CD4-positive, CD25-positive, alpha-beta regulatory T cell (primary cell): ENCODE data around the gene ATG4C. TPM values are rescaled to one million over a fixed set of nuclear protein-coding genes. Genes with fewer than 3 reads are reported as not detected.
A peak's percentile ranks its signal among the peaks of the same experiment; 100 is the strongest.

Source experiments
- ATAC-seq, 2 donors: fragments of 150-1000 bp; cut with Tn5 transposase; one replicate each; pipeline ENCODE4 v1.10.0; 2021; ENCODE audit warnings: low read depth in 2 of 2, moderate number of reproducible peaks in 2 of 2, moderate library complexity in 1 of 2
- DNase-seq, 3 donors: peaks; one replicate each; pipeline versions ENCODE4 v3.0.0 to v3.0.0-alpha.2; 2012 to 2022; ENCODE audit warnings: mixed read lengths in 1 of 3
- H3K27ac ChIP-seq: one replicate; pipeline ENCODE4 v1.7.0; 2013; ENCODE audit warnings: mild to moderate bottlenecking, low read length; ENCODE audit not compliant: insufficient read depth, poor library complexity, severe bottlenecking
- H3K27me3 ChIP-seq: one replicate; pipeline ENCODE4 v1.7.0; 2013; ENCODE audit warnings: low read length; ENCODE audit not compliant: control insufficient read depth, insufficient read depth
- H3K36me3 ChIP-seq: one replicate; pipeline ENCODE4 v1.7.0; 2013; ENCODE audit warnings: mild to moderate bottlenecking, low read length, moderate library complexity; ENCODE audit not compliant: control insufficient read depth, insufficient read depth
- H3K4me1 ChIP-seq: 2 replicates; pipeline ENCODE4 v1.7.0; 2013; ENCODE audit warnings: mild to moderate bottlenecking, low read length; ENCODE audit not compliant: insufficient read depth, control insufficient read depth, poor library complexity, severe bottlenecking
- H3K4me3 ChIP-seq: one replicate; pipeline ENCODE4 v1.7.0; 2013; ENCODE audit warnings: low read depth, mild to moderate bottlenecking, low read length, moderate library complexity
- H3K9me3 ChIP-seq, 2 experiments: 1 replicate in 1 of 2; 2 replicates in 1 of 2; pipeline ENCODE4 v1.7.0; 2013; ENCODE audit warnings: low read length in 2 of 2, mild to moderate bottlenecking in 1 of 2, moderate library complexity in 1 of 2; ENCODE audit not compliant: control insufficient read depth in 2 of 2
- H3K27ac Mint-ChIP-seq, 3 donors: one replicate each; pipeline ENCODE4 v1.8.0; 2020 to 2022; ENCODE audit warnings: mild to moderate bottlenecking in 3 of 3, mixed read lengths in 3 of 3, moderate library complexity in 2 of 3
- H3K27me3 Mint-ChIP-seq: one replicate; pipeline ENCODE4 v1.8.0; 2022; ENCODE audit warnings: mild to moderate bottlenecking, mixed read lengths
- H3K36me3 Mint-ChIP-seq: one replicate; pipeline ENCODE4 v1.8.0; 2020; ENCODE audit warnings: mixed read lengths
- H3K4me1 Mint-ChIP-seq, 4 donors: one replicate each; pipeline ENCODE4 v1.8.0; 2020 to 2022; ENCODE audit warnings: mixed read lengths in 4 of 4, mild to moderate bottlenecking in 1 of 4
- H3K4me3 Mint-ChIP-seq, 4 donors: one replicate each; pipeline ENCODE4 v1.8.0; 2020 to 2022; ENCODE audit warnings: mild to moderate bottlenecking in 4 of 4, mixed read lengths in 4 of 4, moderate library complexity in 3 of 4
- H3K9me3 Mint-ChIP-seq, 7 donors: one replicate each; pipeline ENCODE4 v1.8.0; 2020 to 2022; ENCODE audit warnings: mixed read lengths in 7 of 7, mild to moderate bottlenecking in 3 of 7, moderate library complexity in 2 of 7
- polyA plus RNA-seq, 4 donors: library from polyadenylated mRNA; unstranded; fragments of 300-500 nt; fragmentation: Illumina TruSeq; gene quantifications; one replicate each; pipeline ENCODE4 v1.2.3, GENCODE V29; 2021
- total RNA-seq: library from RNA; stranded (reverse); gene quantifications from one replicate; pipeline ENCODE4 v1.2.3, GENCODE V29; 2022

The ATG4C gene
- total and polyA plus RNA-seq, 5 donors from 2014 or later = 5.3 to 16.9 (median 11.7) TPM

DNA sequence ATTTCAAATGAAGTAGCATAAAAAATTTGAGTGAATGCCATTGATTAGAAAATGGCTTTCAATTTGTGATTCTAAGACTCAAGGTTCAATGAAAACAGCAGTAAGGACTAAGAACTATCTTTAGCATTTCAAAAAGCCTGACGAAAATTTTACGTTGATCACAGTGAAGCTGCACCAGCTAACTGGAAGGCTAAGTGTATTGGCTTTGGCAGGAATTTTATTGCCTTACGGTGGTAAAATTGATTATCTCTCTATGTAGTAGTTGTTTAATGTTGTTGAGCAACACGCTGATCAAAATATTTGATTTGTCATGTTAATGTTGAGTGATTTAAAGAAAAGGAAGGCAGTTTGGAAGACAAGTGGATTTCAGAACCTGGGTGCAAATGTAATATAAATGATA, 49.6 kb downstream of the ATG4C start:
- no peaks in the 10 kb centered on the region for H3K9me3 Mint-ChIP-seq
- H3K4me3 ChIP-seq = no peak overlapping the region
- H3K36me3 ChIP-seq = peaks cover 10% of the 10 kb centered on the region
- H3K27ac Mint-ChIP-seq = no peak overlapping the region
- no peaks in the 10 kb centered on the region for H3K27me3 ChIP-seq
- H3K9me3 ChIP-seq = no peaks in the 10 kb centered on the region
- no peaks in the 10 kb centered on the region for H3K4me1 ChIP-seq
- no peak overlapping the region for H3K27ac ChIP-seq
- DNase-seq = no peak
- H3K36me3 Mint-ChIP-seq = peaks cover 16% of the 10 kb centered on the region
- H3K4me3 Mint-ChIP-seq = no peak overlapping the region
- H3K4me1 Mint-ChIP-seq = no peaks in the 10 kb centered on the region
- no peaks in the 10 kb centered on the region for H3K27me3 Mint-ChIP-seq
- no peak for ATAC-seq

DNA sequence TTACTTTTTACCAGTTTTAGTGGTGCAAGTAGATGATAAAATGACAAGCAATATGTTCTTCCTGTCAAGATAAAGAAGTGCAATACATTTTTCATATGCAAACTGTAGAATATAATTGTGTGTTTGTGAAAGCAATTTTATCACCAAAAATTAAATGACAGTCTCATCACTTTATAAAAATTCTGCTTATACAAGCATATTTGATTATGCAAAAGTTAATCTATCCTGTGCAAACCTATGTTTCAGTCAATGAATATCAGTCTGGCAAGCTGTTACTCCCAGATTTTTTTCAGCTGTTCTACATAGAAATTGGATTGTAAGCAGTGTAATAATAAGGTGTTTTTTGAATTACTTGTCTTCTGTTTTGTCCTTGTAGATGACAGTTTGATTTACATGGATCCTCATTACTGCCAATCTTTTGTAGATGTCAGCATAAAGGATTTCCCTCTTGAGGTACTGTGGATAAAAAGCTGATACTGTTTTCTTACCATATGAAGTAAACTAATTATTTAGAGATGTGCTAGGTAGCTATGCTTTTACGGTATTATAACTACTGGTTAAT, 50.5 kb downstream of the ATG4C start:
- H3K9me3 Mint-ChIP-seq = no peaks in the 10 kb centered on the region
- H3K27me3 Mint-ChIP-seq = no peaks in the 10 kb centered on the region
- Histone ChIP-seq H3K27me3 (no peaks in the 10 kb centered on the region), H3K4me3 (no peak overlapping the region), H3K4me1 (no peaks in the 10 kb centered on the region), H3K36me3 (peaks cover 10% of the 10 kb centered on the region), H3K9me3 (no peaks in the 10 kb centered on the region), H3K27ac (no peak overlapping the region)
- H3K4me1 Mint-ChIP-seq = no peaks in the 10 kb centered on the region
- DNase-seq (no peak), ATAC-seq (no peak)
- no peak overlapping the region for H3K4me3 Mint-ChIP-seq
- no peak overlapping the region for H3K27ac Mint-ChIP-seq
- H3K36me3 Mint-ChIP-seq = peaks cover 15% of the 10 kb centered on the region

DNA sequence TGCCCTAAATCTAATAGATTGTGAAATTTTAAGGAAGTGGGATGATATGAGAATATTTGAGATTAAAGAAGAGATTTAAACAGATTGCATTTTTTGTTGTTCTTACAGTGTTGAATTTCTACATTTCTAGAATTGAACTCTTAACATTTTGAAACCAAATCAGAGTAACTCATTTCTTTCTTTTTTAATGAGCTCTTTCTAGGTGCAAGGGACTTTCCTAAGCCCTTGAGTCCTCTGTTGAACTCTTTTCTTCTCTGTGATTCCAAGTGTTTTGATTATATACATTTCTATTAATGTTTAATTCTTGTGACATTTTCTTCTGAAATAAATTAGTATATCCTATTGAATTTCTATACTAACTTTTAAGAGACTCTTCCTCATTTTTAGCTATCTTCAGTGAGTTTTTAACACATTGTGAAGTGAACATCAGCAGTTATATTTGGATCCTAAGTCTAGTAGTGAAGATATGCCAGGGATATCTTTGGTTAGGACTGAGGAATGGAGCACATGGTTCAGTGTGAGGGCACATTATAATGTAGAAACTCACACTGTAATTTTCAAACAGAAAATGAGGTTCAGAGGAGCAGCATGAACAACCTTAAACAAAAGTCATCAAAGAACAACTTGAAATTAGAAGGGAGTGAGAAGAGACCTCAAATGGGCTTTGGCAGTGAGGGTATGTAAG, 53.1 kb downstream of the ATG4C start:
- no peaks in the 10 kb centered on the region for H3K27me3 Mint-ChIP-seq
- Histone ChIP-seq H3K27ac (no peak overlapping the region), H3K4me1 (peaks cover 4% of the 10 kb centered on the region), H3K27me3 (no peaks in the 10 kb centered on the region), H3K36me3 (peaks cover 6% of the 10 kb centered on the region), H3K4me3 (no peak overlapping the region), H3K9me3 (no peaks in the 10 kb centered on the region)
- H3K9me3 Mint-ChIP-seq = no peaks in the 10 kb centered on the region
- H3K36me3 Mint-ChIP-seq = peaks cover 12% of the 10 kb centered on the region
- DNase-seq = no peak
- no peak overlapping the region for H3K27ac Mint-ChIP-seq
- no peak for ATAC-seq
- no peaks in the 10 kb centered on the region for H3K4me1 Mint-ChIP-seq
- H3K4me3 Mint-ChIP-seq = no peak overlapping the region

DNA sequence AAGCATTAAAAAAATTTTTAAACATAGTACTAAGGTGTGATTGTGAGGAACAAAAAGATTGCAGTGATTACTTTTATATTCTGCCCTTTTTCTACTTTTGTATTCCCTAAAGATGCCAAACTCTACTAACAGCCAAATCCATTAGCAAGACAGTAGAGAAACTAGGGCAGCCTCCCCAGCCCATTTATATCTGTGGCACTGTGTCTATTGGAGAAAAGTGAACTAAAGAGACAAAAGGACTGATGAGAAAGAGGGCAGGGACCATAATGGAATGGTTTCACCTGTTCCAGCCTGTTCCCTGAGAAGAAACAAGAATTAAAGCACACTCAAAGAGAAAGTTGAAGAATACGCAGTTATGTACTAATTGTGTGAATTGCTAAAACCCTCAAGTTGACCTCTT, 56.6 kb downstream of the ATG4C start:
- no peak overlapping the region for H3K4me3 ChIP-seq
- Mint-ChIP-seq H3K9me3 (no peaks in the 10 kb centered on the region), H3K27ac (no peak overlapping the region), H3K27me3 (no peaks in the 10 kb centered on the region), H3K4me1 (no peaks in the 10 kb centered on the region), H3K36me3 (peaks cover 3% of the 10 kb centered on the region), H3K4me3 (no peak overlapping the region)
- peaks cover 4% of the 10 kb centered on the region for H3K4me1 ChIP-seq
- H3K36me3 ChIP-seq = no peaks in the 10 kb centered on the region
- DNase-seq = no peak
- no peaks in the 10 kb centered on the region for H3K9me3 ChIP-seq
- ATAC-seq = no peak
- H3K27ac ChIP-seq = no peak overlapping the region
- H3K27me3 ChIP-seq = no peaks in the 10 kb centered on the region

- peaks cover 3% of the 10 kb centered on the region for H3K36me3 Mint-ChIP-seq
- no peak overlapping the region for H3K4me3 Mint-ChIP-seq
- Histone ChIP-seq H3K9me3 (no peaks in the 10 kb centered on the region), H3K4me3 (no peak overlapping the region), H3K27ac (no peak overlapping the region), H3K27me3 (no peaks in the 10 kb centered on the region), H3K36me3 (no peaks in the 10 kb centered on the region), H3K4me1 (peaks cover 4% of the 10 kb centered on the region)
- ATAC-seq (peak; percentile 34 to 47), DNase-seq (peak; percentile 3 to 72 (median 49))
- H3K27ac Mint-ChIP-seq = no peak overlapping the region
- no peaks in the 10 kb centered on the region for H3K27me3 Mint-ChIP-seq
- no peaks in the 10 kb centered on the region for H3K9me3 Mint-ChIP-seq
- no peaks in the 10 kb centered on the region for H3K4me1 Mint-ChIP-seq
Measured at GRCh38 chr1:62841587-62842169, 57.7 kb downstream of the ATG4C start.

- no peaks in the 10 kb centered on the region for H3K4me1 Mint-ChIP-seq
- no peaks in the 10 kb centered on the region for H3K27me3 ChIP-seq
- no peaks in the 10 kb centered on the region for H3K27me3 Mint-ChIP-seq
- ATAC-seq (no peak), DNase-seq (no peak)
- peaks cover 4% of the 10 kb centered on the region for H3K4me1 ChIP-seq
- no peaks in the 10 kb centered on the region for H3K9me3 ChIP-seq
- no peak overlapping the region for H3K4me3 ChIP-seq
- H3K36me3 Mint-ChIP-seq = peaks cover 6% of the 10 kb centered on the region
- no peak overlapping the region for H3K27ac Mint-ChIP-seq
- no peaks in the 10 kb centered on the region for H3K9me3 Mint-ChIP-seq
- no peak overlapping the region for H3K4me3 Mint-ChIP-seq
- no peak overlapping the region for H3K27ac ChIP-seq
- no peaks in the 10 kb centered on the region for H3K36me3 ChIP-seq
Measured at GRCh38 chr1:62844030-62844429, 60.1 kb downstream of the ATG4C start.

GRCh38 chr1:62849031-62849430, 65.1 kb downstream of the ATG4C start:
- Histone ChIP-seq H3K27ac (no peak overlapping the region), H3K27me3 (no peaks in the 10 kb centered on the region), H3K9me3 (no peaks in the 10 kb centered on the region), H3K36me3 (peaks cover 3% of the 10 kb centered on the region), H3K4me1 (no peaks in the 10 kb centered on the region), H3K4me3 (no peak overlapping the region)
- DNase-seq (no peak), ATAC-seq (no peak)
- H3K27me3 Mint-ChIP-seq = no peaks in the 10 kb centered on the region
- H3K36me3 Mint-ChIP-seq = peaks cover 15% of the 10 kb centered on the region
- H3K9me3 Mint-ChIP-seq = no peaks in the 10 kb centered on the region
- H3K4me3 Mint-ChIP-seq = no peak overlapping the region
- H3K4me1 Mint-ChIP-seq = no peaks in the 10 kb centered on the region
- no peak overlapping the region for H3K27ac Mint-ChIP-seq

GRCh38 chr1:62852253-62852652, 68.3 kb downstream of the ATG4C start:
- Histone ChIP-seq H3K27me3 (no peaks in the 10 kb centered on the region), H3K9me3 (no peaks in the 10 kb centered on the region), H3K4me3 (no peak overlapping the region), H3K27ac (no peak overlapping the region), H3K4me1 (no peaks in the 10 kb centered on the region), H3K36me3 (peaks cover 3% of the 10 kb centered on the region)
- no peak for ATAC-seq
- Mint-ChIP-seq H3K4me3 (no peak overlapping the region), H3K27ac (no peak overlapping the region), H3K4me1 (no peaks in the 10 kb centered on the region), H3K9me3 (no peaks in the 10 kb centered on the region), H3K27me3 (no peaks in the 10 kb centered on the region), H3K36me3 (peaks cover 28% of the 10 kb centered on the region)
- DNase-seq = no peak
